Fibroblast of pulmonary artery (primary cell): Measurements from ENCODE around the gene STX18.

Experiments
- DNase-seq: peaks from one replicate; pipeline ENCODE4 v3.0.0-alpha.2; 2010; ENCODE audit warnings: low read depth
- H3K4me3 ChIP-seq: replicated peaks from 2 replicates; pipeline ENCODE4 v1.5.1; 2011; ENCODE audit warnings: low read depth, mild to moderate bottlenecking, control low read depth, low read length, moderate library complexity
- CTCF ChIP-seq: IDR thresholded peaks from 2 replicates; pipeline ENCODE4 v1.5.1; 2011; ENCODE audit warnings: mild to moderate bottlenecking, control low read depth, low read length, inconsistent platforms; ENCODE audit errors: missing control alignments

Gene STX18

GRCh38 chr4:4385729-4386295 is 156.0 kb downstream of the STX18 start:
- peak overlapping the region; percentile 62 for H3K4me3 ChIP-seq
- DNase-seq = no peak
- no peak for TF ChIP-seq CTCF

GRCh38 chr4:4384837-4385236 is 157.0 kb downstream of the STX18 start:
- peak; percentile 59 for TF ChIP-seq CTCF
- DNase-seq = peak; percentile 54
- H3K4me3 ChIP-seq = no peak overlapping the region

- no peak for DNase-seq
- no peak for TF ChIP-seq CTCF
- H3K4me3 ChIP-seq = no peak overlapping the region
These were observed 158.8 kb downstream of the STX18 start for GRCh38 chr4:4383085-4383484.

GRCh38 chr4:4379540-4380087 is 162.2 kb downstream of the STX18 start:
- no peak for TF ChIP-seq CTCF
- no peak for DNase-seq
- no peak overlapping the region for H3K4me3 ChIP-seq

GRCh38 chr4:4377732-4378460 is 164.0 kb downstream of the STX18 start:
- no peak for TF ChIP-seq CTCF
- DNase-seq = peak; percentile 40
- no peak overlapping the region for H3K4me3 ChIP-seq

GRCh38 chr4:4377191-4377590 is 164.7 kb downstream of the STX18 start:
- no peak for DNase-seq
- no peak overlapping the region for H3K4me3 ChIP-seq
- TF ChIP-seq CTCF = no peak

- no peak for DNase-seq
- TF ChIP-seq CTCF = no peak
- no peak overlapping the region for H3K4me3 ChIP-seq
These were observed 165.8 kb downstream of the STX18 start for GRCh38 chr4:4376074-4376473.
